Astrocyte (in vitro differentiated cells and primary cell): Measurements from ENCODE around the gene NDUFC2.

Experiments
- CTCF ChIP-seq: IDR thresholded peaks from 2 replicates; pipeline ENCODE4 v1.5.1; 2011; ENCODE audit warnings: low read depth, mild to moderate bottlenecking, inconsistent platforms, low read length, moderate library complexity; ENCODE audit not compliant: insufficient read depth
- EZH2 ChIP-seq: IDR thresholded peaks from 2 replicates; pipeline ENCODE4 v1.6.1; 2012; ENCODE audit warnings: mild to moderate bottlenecking, low read length, inconsistent platforms; ENCODE audit not compliant: insufficient read depth

- TF ChIP-seq CTCF, result no peak
- no peak for TF ChIP-seq EZH2
These were observed 7.2 kb downstream of the NDUFC2 start for GRCh38 chr11:78072455-78072854.
